Activated T-cell treated with anti-CD3 and anti-CD28 coated beads, Interleukin-2, amount 50 U/mL, for 1 hour (primary cell): ENCODE results near the gene PRR23C.

Experiments
- DNase-seq: peaks from one replicate; pipeline ENCODE4 v3.0.0-alpha.2; 2020

Gene PRR23C

DNA sequence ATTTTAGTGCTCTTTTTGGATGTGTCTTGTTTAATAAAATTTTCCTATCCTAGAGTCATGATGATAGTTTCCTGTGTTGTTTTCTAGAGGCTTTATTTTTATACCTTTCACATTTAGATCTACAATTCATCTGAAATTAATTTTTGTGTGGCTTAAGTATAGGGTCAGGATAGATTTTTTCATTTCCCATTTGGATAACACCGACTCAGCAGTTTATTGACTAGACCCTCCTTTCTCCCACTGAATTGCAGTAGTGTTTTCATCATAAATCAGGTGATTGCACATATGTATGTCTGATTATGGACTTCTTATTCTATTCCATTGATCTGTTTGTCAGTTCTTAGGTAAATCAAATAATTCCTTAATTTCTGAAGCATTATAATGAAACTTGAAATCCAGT is 49.0 kb downstream of the PRR23C start:
- DNase-seq = no peak
